Fibroblast of lung (primary cell): ENCODE data around the gene TXNIP. TPM values are rescaled to one million over a fixed set of nuclear protein-coding genes. Genes with fewer than 3 reads are reported as not detected.

ENCODE experiments used
- DNase-seq, 2 donors: peaks; one replicate each; pipeline versions ENCODE4 v3.0.0 to v3.0.0-alpha.2; 2010; ENCODE audit warnings: low read depth in 2 of 2
- H2AFZ ChIP-seq: 2 replicates; pipeline ENCODE4 v1.5.1; 2012; ENCODE audit warnings: low read length, control low read depth, inconsistent platforms
- H3K27ac ChIP-seq: 2 replicates; pipeline ENCODE4 v1.5.1; 2011; ENCODE audit warnings: low read length, control low read depth; ENCODE audit not compliant: insufficient read depth
- H3K27me3 ChIP-seq: 2 replicates; pipeline ENCODE4 v1.5.1; 2011; ENCODE audit warnings: mild to moderate bottlenecking, low read length; ENCODE audit not compliant: control insufficient read depth, insufficient read depth
- H3K36me3 ChIP-seq: 2 replicates; pipeline ENCODE4 v1.5.1; 2011; ENCODE audit warnings: low read length; ENCODE audit not compliant: control insufficient read depth, insufficient read depth
- H3K4me1 ChIP-seq: 2 replicates; pipeline ENCODE4 v1.5.1; 2011; ENCODE audit warnings: low read length; ENCODE audit not compliant: control insufficient read depth, insufficient read depth; ENCODE audit errors: extremely low read depth
- H3K4me2 ChIP-seq: 2 replicates; pipeline ENCODE4 v1.5.1; 2011; ENCODE audit warnings: low read length, control low read depth; ENCODE audit not compliant: insufficient read depth; ENCODE audit errors: extremely low read depth
- H3K4me3 ChIP-seq, 4 experiments: fragments of 200-600 bp in 1 of 4; sonication (generic) in 1 of 4; replicated peaks in 1 of 4; 2 replicates each; pipeline ENCODE4 v1.5.1; 2011 to 2016; ENCODE audit warnings: low read length in 4 of 4, low read depth in 3 of 4, mild to moderate bottlenecking in 3 of 4, control low read depth in 2 of 4, inconsistent platforms in 1 of 4, mixed read lengths in 1 of 4; ENCODE audit not compliant: insufficient read depth in 1 of 4; ENCODE audit errors: control extremely low read depth in 1 of 4
- H3K79me2 ChIP-seq: 2 replicates; pipeline ENCODE4 v1.5.1; 2012; ENCODE audit warnings: mild to moderate bottlenecking, low read length, inconsistent platforms; ENCODE audit not compliant: control insufficient read depth, insufficient read depth
- H3K9ac ChIP-seq: 2 replicates; pipeline ENCODE4 v1.5.1; 2011; ENCODE audit warnings: mild to moderate bottlenecking, low read length, control low read depth; ENCODE audit not compliant: insufficient read depth
- H3K9me3 ChIP-seq: 2 replicates; pipeline ENCODE4 v1.5.1; 2012; ENCODE audit warnings: low read depth, low read length; ENCODE audit not compliant: control insufficient read depth, insufficient read depth
- H4K20me1 ChIP-seq: 2 replicates; pipeline ENCODE4 v1.5.1; 2011; ENCODE audit warnings: low read length; ENCODE audit not compliant: control insufficient read depth, insufficient read depth; ENCODE audit errors: extremely low read depth
- CTCF ChIP-seq, 2 donors: IDR thresholded peaks in 1 of 2; conservative IDR thresholded peaks in 1 of 2; 1 replicate in 1 of 2; 2 replicates in 1 of 2; pipeline ENCODE4 v1.5.1; 2011 to 2012; ENCODE audit warnings: low read length in 2 of 2, control low read depth in 1 of 2, inconsistent platforms in 1 of 2, low read depth in 1 of 2, mild to moderate bottlenecking in 1 of 2
- EZH2 ChIP-seq: IDR thresholded peaks from 2 replicates; pipeline ENCODE4 v1.5.1; 2012; ENCODE audit warnings: low read length, control low read depth, mild to moderate bottlenecking; ENCODE audit errors: missing control alignments
- polyA plus RNA-seq, 2 donors: library from polyadenylated mRNA; depleted of rRNA in 1 of 2; stranded (reverse) in 1 of 2; unstranded in 1 of 2; fragments of >200 nt; gene quantifications; 2 replicates each; pipeline ENCODE4 v1.2.1, GENCODE V29; 2011 to 2012; ENCODE audit warnings: missing spikeins in 1 of 2
- total RNA-seq: library from RNA; depleted of rRNA; stranded (reverse); fragments of >200 nt; gene quantifications from 2 replicates; pipeline ENCODE4 v1.2.1, GENCODE V29; 2014

Gene TXNIP
- total and polyA plus RNA-seq, 2 donors (not counting 1 experiment from before 2014, with no cell fraction given): 204 to 773 TPM

DNA sequence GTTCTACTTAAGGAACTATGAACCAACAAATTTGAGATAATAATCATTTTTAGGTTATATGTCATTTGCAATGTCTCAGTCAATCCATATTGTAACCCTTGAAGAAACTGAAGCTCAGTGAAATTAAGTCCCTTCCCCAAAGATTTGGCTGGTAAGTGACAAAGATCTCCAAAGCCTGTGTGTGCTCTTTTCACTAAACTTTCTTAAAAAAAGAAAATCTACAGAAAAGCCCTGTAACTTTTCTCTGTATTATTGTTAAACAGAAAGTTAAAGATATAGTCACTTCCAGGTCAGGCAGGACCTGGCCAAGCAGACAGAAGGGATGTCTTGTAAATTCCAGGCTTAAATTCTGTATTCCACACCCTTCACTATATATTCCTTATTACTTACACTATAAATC lies 40.0 kb downstream of the TXNIP start:
- H3K79me2 ChIP-seq: peaks cover 51% of the 10 kb centered on the region

GRCh38 chr1:145955436-145955835 lies 40.9 kb downstream of the TXNIP start:
- H3K79me2 ChIP-seq: peaks cover 54% of the 10 kb centered on the region
- H3K9ac ChIP-seq: no peak overlapping the region
- H3K27me3 ChIP-seq: no peaks in the 10 kb centered on the region
- H2AFZ ChIP-seq: no peak overlapping the region
- H3K4me1 ChIP-seq: peaks cover 7% of the 10 kb centered on the region
- no peaks in the 10 kb centered on the region for H3K36me3 ChIP-seq
- H3K4me2 ChIP-seq: peak overlapping the region; percentile 70
- DNase-seq: peak in 1 of 2 donors; percentile 48
- H3K4me3 ChIP-seq: peak overlapping the region in 3 of 4 experiments; percentile 75 to 95 (median 82)
- no peaks in the 10 kb centered on the region for H4K20me1 ChIP-seq
- H3K9me3 ChIP-seq: no peaks in the 10 kb centered on the region
- H3K27ac ChIP-seq: no peak overlapping the region
- TF ChIP-seq EZH2 (no peak), CTCF (conservative IDR thresholded peaks at IDR 0.05 in 1 of 2, IDR thresholded peaks at IDR 0.05 in 1 of 2; ENCODE audit: low read depth in 1 of 2, low read length in 2 of 2) (no peak)

More for the DNA sequence above, 40.0 kb downstream of the TXNIP start:
- Histone ChIP-seq H3K4me3 (peak overlapping the region; percentile 75 to 95 (median 80)), H3K27ac (peak overlapping the region; percentile 87), H3K4me1 (peaks cover 10% of the 10 kb centered on the region), H3K27me3 (no peaks in the 10 kb centered on the region), H3K36me3 (no peaks in the 10 kb centered on the region), H4K20me1 (no peaks in the 10 kb centered on the region), H2AFZ (no peak overlapping the region), H3K9me3 (no peaks in the 10 kb centered on the region), H3K9ac (peak overlapping the region; percentile 61), H3K4me2 (peak overlapping the region; percentile 97)
- TF ChIP-seq EZH2: no peak
- TF ChIP-seq CTCF (conservative IDR thresholded peaks at IDR 0.05 in 1 of 2, IDR thresholded peaks at IDR 0.05 in 1 of 2; ENCODE audit: low read depth in 1 of 2, low read length in 2 of 2): no peak
- no peak for DNase-seq

GRCh38 chr1:145953861-145954260 lies 42.5 kb downstream of the TXNIP start:
- Histone ChIP-seq H3K9ac (no peak overlapping the region), H4K20me1 (no peaks in the 10 kb centered on the region), H3K4me2 (no peak overlapping the region), H3K27me3 (no peaks in the 10 kb centered on the region), H3K36me3 (no peaks in the 10 kb centered on the region), H3K27ac (no peak overlapping the region), H3K4me1 (peaks cover 7% of the 10 kb centered on the region), H3K4me3 (no peak overlapping the region), H2AFZ (no peak overlapping the region), H3K9me3 (no peaks in the 10 kb centered on the region), H3K79me2 (peaks cover 56% of the 10 kb centered on the region)
- TF ChIP-seq EZH2: no peak
- TF ChIP-seq CTCF (conservative IDR thresholded peaks at IDR 0.05 in 1 of 2, IDR thresholded peaks at IDR 0.05 in 1 of 2; ENCODE audit: low read depth in 1 of 2, low read length in 2 of 2): no peak
- no peak for DNase-seq
